Lower lobe of right lung (tissue), 2 donors: ENCODE data around the gene CYP27B1. TPM values are rescaled to one million over a fixed set of nuclear protein-coding genes. Genes with fewer than 3 reads are reported as not detected.
A peak's percentile ranks its signal among the peaks of the same experiment; 100 is the strongest.

ENCODE experiments used
- ATAC-seq, 2 donors: fragments of 200-7000 bp; cut with Tn5 transposase; one replicate each; pipeline ENCODE4 v1.9.1; 2020 to 2022; ENCODE audit warnings: mild to moderate bottlenecking in 2 of 2, moderate library complexity in 2 of 2
- DNase-seq: peaks from one replicate; pipeline ENCODE4 v3.0.0-alpha.2; 2020
- H3K27ac ChIP-seq: fragments of 200-600 bp; one replicate; pipeline ENCODE4 v1.8.0; 2022
- H3K27me3 ChIP-seq: fragments of 200-600 bp; one replicate; pipeline ENCODE4 v1.8.0; 2022; ENCODE audit warnings: low read depth
- H3K36me3 ChIP-seq: fragments of 200-600 bp; one replicate; pipeline ENCODE4 v1.8.0; 2022; ENCODE audit warnings: mild to moderate bottlenecking
- H3K4me1 ChIP-seq: fragments of 200-600 bp; one replicate; pipeline ENCODE4 v1.8.0; 2022
- H3K4me3 ChIP-seq: fragments of 200-600 bp; one replicate; pipeline ENCODE4 v1.8.0; 2022; ENCODE audit warnings: mild to moderate bottlenecking
- H3K9me3 ChIP-seq: fragments of 200-600 bp; one replicate; pipeline ENCODE4 v1.8.0; 2022
- intact Hi-C: fragments of 100-400 bp; cut with DNase I; formaldehyde crosslinking; loops from one replicate; pipeline ENCODE4 v1.11.0; 2022
- total RNA-seq: library from RNA; stranded (reverse); fragmentation: NEBNext Ultra II Directional; extraction: Animal tissue kit (Norgen Biotek cat#: 25700); gene quantifications from one replicate; pipeline ENCODE4 v1.2.1, GENCODE V29; 2021
- TF ChIP-seq, protein P1 (sequence below): fragments of 200-600 bp; IDR thresholded peaks from one replicate; pipeline ENCODE4 v1.8.0; 2022; ENCODE audit warnings: antibody characterized with exemption, mild to moderate bottlenecking
- donor health status: DM: no; HTN: yes; CAD: no; lungs with severe emphysema.

CYP27B1 gene
- total RNA-seq, 1 donor from 2014 or later, result 1.1 TPM

DNA sequence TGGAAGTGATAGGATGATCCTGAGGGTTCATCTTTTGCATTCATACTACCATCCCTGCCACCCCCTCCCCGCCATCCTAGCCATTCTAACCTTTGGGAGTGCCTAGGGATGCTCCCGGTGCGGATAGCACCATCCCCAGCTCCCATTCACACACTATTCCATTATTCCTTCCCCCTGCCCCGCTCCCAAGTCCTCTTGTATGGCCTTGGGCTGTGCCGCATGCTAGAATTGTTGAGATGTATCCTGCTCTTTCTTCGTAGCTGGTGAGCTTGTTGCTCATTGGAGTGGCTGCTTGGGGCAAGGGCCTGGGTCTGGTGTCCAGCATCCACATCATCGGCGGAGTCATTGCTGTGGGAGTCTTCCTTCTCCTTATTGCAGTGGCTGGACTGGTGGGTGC is 21.4 kb downstream of the CYP27B1 start:
- Histone ChIP-seq H3K4me1 (peaks cover 22% of the 10 kb centered on the region), H3K4me3 (peak overlapping the region; percentile 75), H3K36me3 (peaks cover 43% of the 10 kb centered on the region), H3K27ac (peak overlapping the region; percentile 95), H3K9me3 (no peaks in the 10 kb centered on the region), H3K27me3 (peaks cover 5% of the 10 kb centered on the region)
- TF ChIP-seq, protein P1, sequence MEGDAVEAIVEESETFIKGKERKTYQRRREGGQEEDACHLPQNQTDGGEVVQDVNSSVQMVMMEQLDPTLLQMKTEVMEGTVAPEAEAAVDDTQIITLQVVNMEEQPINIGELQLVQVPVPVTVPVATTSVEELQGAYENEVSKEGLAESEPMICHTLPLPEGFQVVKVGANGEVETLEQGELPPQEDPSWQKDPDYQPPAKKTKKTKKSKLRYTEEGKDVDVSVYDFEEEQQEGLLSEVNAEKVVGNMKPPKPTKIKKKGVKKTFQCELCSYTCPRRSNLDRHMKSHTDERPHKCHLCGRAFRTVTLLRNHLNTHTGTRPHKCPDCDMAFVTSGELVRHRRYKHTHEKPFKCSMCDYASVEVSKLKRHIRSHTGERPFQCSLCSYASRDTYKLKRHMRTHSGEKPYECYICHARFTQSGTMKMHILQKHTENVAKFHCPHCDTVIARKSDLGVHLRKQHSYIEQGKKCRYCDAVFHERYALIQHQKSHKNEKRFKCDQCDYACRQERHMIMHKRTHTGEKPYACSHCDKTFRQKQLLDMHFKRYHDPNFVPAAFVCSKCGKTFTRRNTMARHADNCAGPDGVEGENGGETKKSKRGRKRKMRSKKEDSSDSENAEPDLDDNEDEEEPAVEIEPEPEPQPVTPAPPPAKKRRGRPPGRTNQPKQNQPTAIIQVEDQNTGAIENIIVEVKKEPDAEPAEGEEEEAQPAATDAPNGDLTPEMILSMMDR, result no peak
- peak in 1 of 2 donors; percentile 0 for ATAC-seq
- intact Hi-C loops, result no loop called here
- no peak for DNase-seq

DNA sequence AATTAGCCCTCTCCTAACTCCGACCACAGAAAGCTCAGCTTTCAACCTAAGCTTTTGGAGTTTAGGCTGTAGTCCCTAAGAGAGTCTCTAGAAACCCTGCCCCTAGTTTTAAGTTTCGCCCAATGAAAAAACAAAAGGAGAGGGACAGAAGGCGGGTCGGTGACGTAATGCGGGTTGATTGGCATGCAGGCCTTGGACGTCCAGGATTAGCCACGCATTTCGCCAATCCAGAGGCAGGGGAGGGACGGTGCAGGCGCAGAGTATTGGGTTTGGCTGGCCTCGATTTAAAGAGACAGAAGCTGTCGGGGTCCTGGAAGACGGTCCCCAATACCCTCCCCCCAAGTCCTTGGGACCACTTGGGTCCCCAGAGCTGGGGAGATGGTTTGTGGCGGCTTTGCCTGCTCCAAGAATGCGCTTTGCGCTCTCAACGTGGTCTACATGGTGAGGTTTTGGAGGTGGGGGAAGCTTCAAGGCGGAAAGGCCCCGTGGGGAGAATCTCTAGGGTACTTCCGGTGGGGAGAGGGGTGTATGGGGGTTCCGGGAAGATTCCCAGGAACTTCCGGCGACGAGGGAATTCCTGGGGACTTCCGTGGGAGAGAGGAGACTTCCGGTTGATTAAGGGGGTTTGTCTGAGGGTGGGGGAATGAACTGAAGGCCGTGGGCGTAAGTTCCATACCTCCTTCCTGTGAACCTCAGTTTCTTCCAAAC is 21.9 kb downstream of the CYP27B1 start, which contains the start of gene TSPAN31:
Gene TSPAN31, plus strand, starts transcription at position 263 of the 708 bp plus-strand sequence. Its CDS starts 116 bp downstream, at position 379.
- Histone ChIP-seq H3K27me3 (peaks cover 5% of the 10 kb centered on the region), H3K9me3 (no peaks in the 10 kb centered on the region), H3K27ac (peak within 1 kb of the TSS; percentile 95), H3K4me1 (peaks cover 19% of the 10 kb centered on the region), H3K36me3 (peaks cover 37% of the 10 kb centered on the region), H3K4me3 (peak within 1 kb of the TSS; percentile 75)
- ATAC-seq (peak; percentile 96 to 97), DNase-seq (peak; percentile 98)
- intact Hi-C loops, result no loop called here
- TF ChIP-seq, protein P1, result no peak

DNA sequence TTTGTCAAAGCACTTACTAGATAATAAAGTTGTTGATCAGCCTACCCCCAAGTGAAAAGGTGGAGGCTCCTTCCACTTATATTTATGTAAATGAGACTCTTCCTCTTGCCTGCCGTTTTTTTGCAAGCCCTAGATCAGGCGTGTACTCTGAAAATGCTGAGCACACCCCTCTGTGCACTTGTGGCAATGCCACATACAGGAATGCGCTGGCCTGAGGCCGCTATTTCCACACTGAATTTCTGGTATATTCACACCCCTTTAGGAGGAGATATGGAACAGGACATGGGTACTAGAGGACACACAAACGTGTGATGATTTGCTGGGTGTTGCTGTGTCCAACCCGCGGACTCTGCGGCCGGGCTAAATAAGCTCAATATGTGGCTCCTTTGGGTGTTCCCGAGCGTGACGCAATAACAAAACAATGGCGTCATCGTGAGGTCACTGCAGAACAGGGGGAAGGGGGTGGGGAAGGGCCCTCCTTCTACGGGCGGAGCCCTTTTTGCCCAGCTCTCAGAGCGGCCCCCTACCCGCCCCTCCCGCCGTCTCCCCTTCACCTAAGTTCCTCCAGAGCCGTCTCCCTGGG is 22.6 kb downstream of the CYP27B1 start:
- Histone ChIP-seq H3K27me3 (peaks cover 11% of the 10 kb centered on the region), H3K9me3 (no peaks in the 10 kb centered on the region), H3K36me3 (peaks cover 31% of the 10 kb centered on the region), H3K4me1 (peaks cover 21% of the 10 kb centered on the region), H3K4me3 (peak overlapping the region; percentile 75), H3K27ac (peak overlapping the region; percentile 95)
- ATAC-seq, result peak; percentile 78 to 84
- TF ChIP-seq, protein P1, result no peak
- peak; percentile 80 for DNase-seq
- intact Hi-C loops, result no loop called here

DNA sequence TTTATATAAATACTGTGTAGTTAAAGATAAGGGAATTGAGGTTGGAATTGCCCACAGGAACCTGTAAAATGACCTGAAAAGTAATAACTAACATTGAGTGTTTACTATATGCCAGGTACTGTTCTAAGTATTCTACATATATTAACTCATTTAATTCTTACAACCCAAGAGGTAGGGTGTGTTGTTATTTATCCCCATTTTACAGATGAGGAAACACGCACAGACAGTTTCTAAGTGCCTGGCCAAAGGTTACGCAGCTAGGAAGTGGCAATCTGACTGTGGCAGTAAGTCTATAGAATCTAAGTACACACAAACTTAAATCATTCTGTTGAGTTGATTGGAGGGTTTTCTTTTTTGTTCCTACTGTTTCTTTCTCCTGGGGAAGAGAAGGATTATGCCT is 23.1 kb downstream of the CYP27B1 start:
- H3K4me1 ChIP-seq, result peaks cover 27% of the 10 kb centered on the region
- DNase-seq, result no peak

More for the DNA sequence above, 23.1 kb downstream of the CYP27B1 start:
- TF ChIP-seq, protein P1, result no peak
- Histone ChIP-seq H3K27ac (peak overlapping the region; percentile 95), H3K27me3 (peaks cover 14% of the 10 kb centered on the region), H3K36me3 (peaks cover 26% of the 10 kb centered on the region), H3K9me3 (no peaks in the 10 kb centered on the region), H3K4me3 (peak overlapping the region; percentile 75)
- ATAC-seq, result no peak
- intact Hi-C loops, result no loop called here
